ENCODE results near the gene UBE2J1.

GRCh38 chr6:89385156-89385667 lies 32.7 kb upstream of the UBE2J1 start:
- TF ChIP-seq, protein P1, sequence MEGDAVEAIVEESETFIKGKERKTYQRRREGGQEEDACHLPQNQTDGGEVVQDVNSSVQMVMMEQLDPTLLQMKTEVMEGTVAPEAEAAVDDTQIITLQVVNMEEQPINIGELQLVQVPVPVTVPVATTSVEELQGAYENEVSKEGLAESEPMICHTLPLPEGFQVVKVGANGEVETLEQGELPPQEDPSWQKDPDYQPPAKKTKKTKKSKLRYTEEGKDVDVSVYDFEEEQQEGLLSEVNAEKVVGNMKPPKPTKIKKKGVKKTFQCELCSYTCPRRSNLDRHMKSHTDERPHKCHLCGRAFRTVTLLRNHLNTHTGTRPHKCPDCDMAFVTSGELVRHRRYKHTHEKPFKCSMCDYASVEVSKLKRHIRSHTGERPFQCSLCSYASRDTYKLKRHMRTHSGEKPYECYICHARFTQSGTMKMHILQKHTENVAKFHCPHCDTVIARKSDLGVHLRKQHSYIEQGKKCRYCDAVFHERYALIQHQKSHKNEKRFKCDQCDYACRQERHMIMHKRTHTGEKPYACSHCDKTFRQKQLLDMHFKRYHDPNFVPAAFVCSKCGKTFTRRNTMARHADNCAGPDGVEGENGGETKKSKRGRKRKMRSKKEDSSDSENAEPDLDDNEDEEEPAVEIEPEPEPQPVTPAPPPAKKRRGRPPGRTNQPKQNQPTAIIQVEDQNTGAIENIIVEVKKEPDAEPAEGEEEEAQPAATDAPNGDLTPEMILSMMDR (IDR thresholded peaks at IDR 0.05) = no peak
- no peak for TF ChIP-seq POLR2A (IDR thresholded peaks at IDR 0.05)

Data from tibial nerve (tissue), 3 donors.